Psoas muscle (tissue), 8 donors: ENCODE data around the gene OR1S1. TPM values are rescaled to one million over a fixed set of nuclear protein-coding genes. Genes with fewer than 3 reads are reported as not detected.

Source experiments
- ATAC-seq, 4 donors: fragments of 200-7000 bp; cut with Tn5 transposase; one replicate each; pipeline ENCODE4 v1.9.1; 2020; ENCODE audit warnings: moderate library complexity in 3 of 4, mild to moderate bottlenecking in 2 of 4
- DNase-seq, 2 donors: peaks; one replicate each; pipeline ENCODE4 v3.0.0-alpha.2; 2020
- H3K27ac ChIP-seq: fragments of 200-600 bp; one replicate; pipeline ENCODE4 v1.8.0; 2022
- H3K27me3 ChIP-seq, 3 donors: fragments of 200-600 bp in 1 of 3; one replicate each; pipeline versions ENCODE4 v1.6.1 to v1.8.0; 2013 to 2022; ENCODE audit warnings: low read length in 2 of 3, mild to moderate bottlenecking in 2 of 3, moderate library complexity in 1 of 3; ENCODE audit not compliant: insufficient read depth in 3 of 3
- H3K36me3 ChIP-seq, 2 donors: fragments of 200-600 bp in 1 of 2; one replicate each; pipeline versions ENCODE4 v1.6.1 to v1.8.0; 2013 to 2022; ENCODE audit warnings: low read depth in 1 of 2, mild to moderate bottlenecking in 1 of 2, moderate library complexity in 1 of 2; ENCODE audit not compliant: insufficient read depth in 1 of 2
- H3K4me1 ChIP-seq: fragments of 200-600 bp; one replicate; pipeline ENCODE4 v1.8.0; 2022
- H3K4me3 ChIP-seq: fragments of 200-600 bp; one replicate; pipeline ENCODE4 v1.8.0; 2022; ENCODE audit warnings: mild to moderate bottlenecking
- H3K9me3 ChIP-seq: fragments of 200-600 bp; one replicate; pipeline ENCODE4 v1.8.0; 2022
- WGBS, 3 donors: extraction: QIAGEN DNeasy Blood & Tissue Kit; methylation state at CpG; one replicate each; pipeline versions ENCODE4 v1.1.6 to v1.1.7; 2013; 5-methylcytosine and 5-hydroxymethylcytosine counted together
- intact Hi-C, 2 donors: fragments of 100-400 bp; cut with DNase I; formaldehyde crosslinking; loops; one replicate each; pipeline versions ENCODE4 v1.11.0 to v1.14.2; 2022
- polyA plus RNA-seq, 3 donors: library from polyadenylated mRNA; stranded (reverse); fragments of 200-250 nt; gene quantifications; one replicate each; pipeline ENCODE4 v1.2.3, GENCODE V29; 2013
- total RNA-seq, 4 donors: library from RNA; stranded (reverse); fragmentation: NEBNext Ultra II Directional in 2 of 4; extraction: Animal tissue kit (Norgen Biotek cat#: 25700) in 2 of 4; gene quantifications; one replicate each; pipeline versions ENCODE4 v1.2.1 to v1.2.4, GENCODE V29; 2021 to 2023
- TF ChIP-seq, protein P1 (sequence below): fragments of 200-600 bp; IDR thresholded peaks from one replicate; pipeline ENCODE4 v1.8.0; 2022; ENCODE audit warnings: antibody characterized with exemption
- donor health status: healthy with polysubstance abuse.
- donor health status: DM: no; HTN: no; CAD: no; lungs with moderate emphysema.
- donor health status: Bipolar disorder and iron deficiency.
- donor health status: healthy.
- donor health status: DM: yes; HTN: yes; CAD: no.
- donor health status: DM: no; HTN: no; CAD: no.
- donor health status: DM: no; HTN: no; CAD: no.
- donor health status: DM: yes; HTN: yes; CAD: no.

The OR1S1 gene
- total and polyA plus RNA-seq, 7 donors, result not detected

- no peak overlapping the region for H3K27ac ChIP-seq
- no peaks in the 10 kb centered on the region for H3K9me3 ChIP-seq
- WGBS, 3 donors, result 68 to 76% (median 75%) methylated on average over 6 of the region's 6 CpGs
- no peaks in the 10 kb centered on the region for H3K4me1 ChIP-seq
- no peaks in the 10 kb centered on the region for H3K36me3 ChIP-seq
- TF ChIP-seq, protein P1, sequence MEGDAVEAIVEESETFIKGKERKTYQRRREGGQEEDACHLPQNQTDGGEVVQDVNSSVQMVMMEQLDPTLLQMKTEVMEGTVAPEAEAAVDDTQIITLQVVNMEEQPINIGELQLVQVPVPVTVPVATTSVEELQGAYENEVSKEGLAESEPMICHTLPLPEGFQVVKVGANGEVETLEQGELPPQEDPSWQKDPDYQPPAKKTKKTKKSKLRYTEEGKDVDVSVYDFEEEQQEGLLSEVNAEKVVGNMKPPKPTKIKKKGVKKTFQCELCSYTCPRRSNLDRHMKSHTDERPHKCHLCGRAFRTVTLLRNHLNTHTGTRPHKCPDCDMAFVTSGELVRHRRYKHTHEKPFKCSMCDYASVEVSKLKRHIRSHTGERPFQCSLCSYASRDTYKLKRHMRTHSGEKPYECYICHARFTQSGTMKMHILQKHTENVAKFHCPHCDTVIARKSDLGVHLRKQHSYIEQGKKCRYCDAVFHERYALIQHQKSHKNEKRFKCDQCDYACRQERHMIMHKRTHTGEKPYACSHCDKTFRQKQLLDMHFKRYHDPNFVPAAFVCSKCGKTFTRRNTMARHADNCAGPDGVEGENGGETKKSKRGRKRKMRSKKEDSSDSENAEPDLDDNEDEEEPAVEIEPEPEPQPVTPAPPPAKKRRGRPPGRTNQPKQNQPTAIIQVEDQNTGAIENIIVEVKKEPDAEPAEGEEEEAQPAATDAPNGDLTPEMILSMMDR, result no peak
- H3K27me3 ChIP-seq, result no peaks in the 10 kb centered on the region
- no peak for DNase-seq
- H3K4me3 ChIP-seq, result no peak overlapping the region
- ATAC-seq, result no peak
- intact Hi-C loops, result no loop called here
These were observed 34.1 kb upstream of the OR1S1 start for GRCh38 chr11:58178444-58178843.

DNA sequence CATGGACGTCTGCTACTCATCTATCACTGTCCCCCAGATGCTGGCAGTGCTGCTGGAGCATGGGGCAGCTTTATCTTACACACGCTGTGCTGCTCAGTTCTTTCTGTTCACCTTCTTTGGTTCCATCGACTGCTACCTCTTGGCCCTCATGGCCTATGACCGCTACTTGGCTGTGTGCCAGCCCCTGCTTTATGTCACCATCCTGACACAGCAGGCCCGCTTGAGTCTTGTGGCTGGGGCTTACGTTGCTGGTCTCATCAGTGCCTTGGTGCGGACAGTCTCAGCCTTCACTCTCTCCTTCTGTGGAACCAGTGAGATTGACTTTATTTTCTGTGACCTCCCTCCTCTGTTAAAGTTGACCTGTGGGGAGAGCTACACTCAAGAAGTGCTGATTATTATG lies 32.9 kb upstream of the OR1S1 start:
- no peaks in the 10 kb centered on the region for H3K9me3 ChIP-seq
- 79 to 86% (median 81%) methylated on average over 7 of the region's 7 CpGs for WGBS, 3 donors
- TF ChIP-seq, protein P1, result no peak
- ATAC-seq (no peak), DNase-seq (no peak)
- no peak overlapping the region for H3K27ac ChIP-seq
- no peaks in the 10 kb centered on the region for H3K27me3 ChIP-seq
- no peaks in the 10 kb centered on the region for H3K36me3 ChIP-seq
- no peaks in the 10 kb centered on the region for H3K4me1 ChIP-seq
- intact Hi-C loops, result no loop called here
- no peak overlapping the region for H3K4me3 ChIP-seq

- TF ChIP-seq, protein P1, result no peak
- intact Hi-C loops, result no loop called here
- 66 to 86% (median 77%) methylated on average over 4 of the region's 4 CpGs for WGBS, 3 donors
- H3K9me3 ChIP-seq, result no peaks in the 10 kb centered on the region
- H3K36me3 ChIP-seq, result no peaks in the 10 kb centered on the region
- no peak for ATAC-seq
- H3K27me3 ChIP-seq, result no peaks in the 10 kb centered on the region
- DNase-seq, result no peak
- no peak overlapping the region for H3K27ac ChIP-seq
- no peak overlapping the region for H3K4me3 ChIP-seq
- no peaks in the 10 kb centered on the region for H3K4me1 ChIP-seq
These were observed 25.6 kb upstream of the OR1S1 start for GRCh38 chr11:58186938-58187337.

DNA sequence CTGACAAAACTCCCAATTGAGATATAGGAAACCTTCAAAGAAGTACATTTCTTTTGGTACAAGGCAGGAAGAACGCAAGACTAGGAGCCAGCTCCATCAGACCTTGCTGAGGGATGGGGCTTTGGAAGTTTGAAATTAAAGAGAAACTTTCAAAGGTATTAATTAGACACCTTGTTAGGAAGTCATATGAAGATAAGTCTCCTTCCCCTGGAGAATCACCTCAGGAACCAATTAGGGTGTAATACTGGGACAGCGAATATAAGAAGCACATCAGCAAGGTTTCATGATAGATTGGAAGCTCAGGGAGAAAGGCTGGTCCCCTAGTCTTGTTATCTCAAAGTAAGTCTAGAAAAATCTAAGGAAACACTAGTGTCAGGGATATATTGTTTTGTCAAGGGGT lies 23.8 kb upstream of the OR1S1 start, which contains the start of gene OR9Q2:
Gene OR9Q2 (plus strand): TSS at position 301 of the 400 bp plus-strand sequence. CDS start 1,421 bp downstream, outside the sequence.
- ATAC-seq, result no peak
- intact Hi-C loops, result no loop called here

More for the DNA sequence above, 23.8 kb upstream of the OR1S1 start, which contains the start of gene OR9Q2:
- no peak for DNase-seq
- H3K27ac ChIP-seq, result no peak within 1 kb of the TSS
- no peaks in the 10 kb centered on the region for H3K9me3 ChIP-seq
- H3K4me1 ChIP-seq, result no peaks in the 10 kb centered on the region
- no peaks in the 10 kb centered on the region for H3K27me3 ChIP-seq
- 74 to 89% (median 84%) methylated on average over 2 of the region's 2 CpGs for WGBS, 3 donors
- H3K36me3 ChIP-seq, result no peaks in the 10 kb centered on the region
- no peak within 1 kb of the TSS for H3K4me3 ChIP-seq
- TF ChIP-seq, protein P1, result no peak
